Duodenal mucosa (tissue), 2 donors: Measurements from ENCODE around the gene MUS81.
A peak's percentile ranks its signal among the peaks of the same experiment; 100 is the strongest.
"Not testable (repeated sequence)": the region's sequence is repeated elsewhere in the genome, so short reads cannot be mapped to it uniquely, and the experiment has no call there.

Source experiments
- H3K27ac ChIP-seq: one replicate; pipeline ENCODE4 v1.7.0; 2013; ENCODE audit warnings: low read depth, low read length
- H3K27me3 ChIP-seq, 2 donors: one replicate each; pipeline ENCODE4 v1.7.0; 2013; ENCODE audit warnings: low read length in 2 of 2, control low read depth in 1 of 2; ENCODE audit not compliant: insufficient read depth in 2 of 2, control insufficient read depth in 1 of 2
- H3K36me3 ChIP-seq, 2 donors: one replicate each; pipeline ENCODE4 v1.7.0; 2013; ENCODE audit warnings: low read length in 2 of 2, control low read depth in 1 of 2; ENCODE audit not compliant: insufficient read depth in 2 of 2, control insufficient read depth in 1 of 2
- H3K4me1 ChIP-seq, 2 donors: one replicate each; pipeline ENCODE4 v1.7.0; 2013; ENCODE audit warnings: low read length in 2 of 2, control low read depth in 1 of 2; ENCODE audit not compliant: insufficient read depth in 2 of 2, control insufficient read depth in 1 of 2
- H3K4me3 ChIP-seq, 2 donors: one replicate each; pipeline ENCODE4 v1.7.0; 2013; ENCODE audit warnings: low read length in 2 of 2, low read depth in 1 of 2
- H3K9ac ChIP-seq, 2 donors: one replicate each; pipeline ENCODE4 v1.7.0; 2013; ENCODE audit warnings: low read length in 2 of 2, low read depth in 1 of 2
- H3K9me3 ChIP-seq, 2 donors: one replicate each; pipeline ENCODE4 v1.7.0; 2013; ENCODE audit warnings: low read length in 2 of 2, control low read depth in 1 of 2; ENCODE audit not compliant: control insufficient read depth in 1 of 2

Gene MUS81

DNA sequence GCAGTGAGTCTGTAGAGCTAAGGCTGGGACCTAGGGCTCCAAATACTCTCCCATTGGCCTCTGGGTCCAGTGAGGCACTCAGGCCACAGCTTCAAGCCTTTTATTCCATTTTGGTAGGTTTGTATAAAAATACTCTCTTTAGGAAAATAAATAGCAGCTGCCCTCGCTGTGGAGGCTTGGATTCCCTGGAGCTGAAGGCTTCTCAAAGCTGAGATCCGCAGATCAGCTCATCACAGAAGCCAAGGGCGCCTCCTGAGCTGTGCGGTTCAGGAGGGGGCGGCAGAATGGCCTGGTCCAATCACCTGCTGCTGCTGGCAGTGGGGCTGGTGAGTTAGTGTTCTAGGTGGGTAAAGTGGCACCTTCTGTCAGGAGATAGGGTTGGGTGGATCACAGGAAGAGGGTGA lies 31.9 kb downstream of the MUS81 start:
- H3K9me3 ChIP-seq, H3K27ac ChIP-seq, H3K27me3 ChIP-seq, H3K36me3 ChIP-seq: not testable (repeated sequence)
- Histone ChIP-seq H3K4me1 (peaks cover 36 to 59% of the 10 kb centered on the region in 2 donors), H3K4me3 (peak overlapping the region; percentile 71 to 75), H3K9ac (peak overlapping the region in 1 of 2 donors; percentile 88)

DNA sequence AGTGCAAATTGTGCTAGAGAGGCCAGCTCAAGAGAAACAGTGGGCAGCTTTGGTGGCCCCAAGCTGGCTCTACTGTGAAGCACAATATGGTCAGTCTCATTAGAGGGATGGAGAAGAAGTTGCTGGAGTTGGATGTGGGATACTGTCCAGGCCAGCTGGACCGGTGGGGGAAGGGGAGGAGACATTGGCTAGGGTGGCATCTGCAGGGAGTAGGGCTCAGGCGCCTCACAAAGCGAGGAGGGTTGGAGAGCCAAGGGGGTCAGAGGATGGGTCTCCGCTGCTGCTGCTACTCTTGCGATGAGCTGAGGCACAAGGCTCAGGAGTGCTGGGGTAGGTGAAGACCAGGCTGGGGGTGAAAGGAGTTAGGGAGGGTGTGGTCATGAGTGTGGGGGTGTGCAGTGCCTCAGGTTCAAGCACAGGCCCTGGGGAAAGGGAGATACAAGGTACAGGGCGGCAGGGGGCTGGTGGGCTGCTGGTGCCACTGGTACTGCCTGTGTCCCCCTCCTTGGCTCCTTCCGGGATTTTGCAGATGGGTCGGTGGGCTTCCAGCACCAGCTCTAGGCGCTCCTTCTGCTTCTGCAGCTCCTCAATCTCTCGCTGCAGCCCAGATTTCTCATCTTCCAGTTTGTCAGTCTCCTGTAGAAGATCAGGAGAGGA lies 32.6 kb downstream of the MUS81 start:
- H3K4me3 ChIP-seq = peak overlapping the region in 1 of 2 donors; percentile 28
- no peaks in the 10 kb centered on the region for H3K36me3 ChIP-seq
- peaks cover 30 to 53% of the 10 kb centered on the region in 2 donors for H3K4me1 ChIP-seq
- no peaks in the 10 kb centered on the region for H3K9me3 ChIP-seq
- peaks cover 0 to 3% of the 10 kb centered on the region in 2 donors for H3K27me3 ChIP-seq
- no peak overlapping the region for H3K9ac ChIP-seq
- H3K27ac ChIP-seq = no peak overlapping the region

DNA sequence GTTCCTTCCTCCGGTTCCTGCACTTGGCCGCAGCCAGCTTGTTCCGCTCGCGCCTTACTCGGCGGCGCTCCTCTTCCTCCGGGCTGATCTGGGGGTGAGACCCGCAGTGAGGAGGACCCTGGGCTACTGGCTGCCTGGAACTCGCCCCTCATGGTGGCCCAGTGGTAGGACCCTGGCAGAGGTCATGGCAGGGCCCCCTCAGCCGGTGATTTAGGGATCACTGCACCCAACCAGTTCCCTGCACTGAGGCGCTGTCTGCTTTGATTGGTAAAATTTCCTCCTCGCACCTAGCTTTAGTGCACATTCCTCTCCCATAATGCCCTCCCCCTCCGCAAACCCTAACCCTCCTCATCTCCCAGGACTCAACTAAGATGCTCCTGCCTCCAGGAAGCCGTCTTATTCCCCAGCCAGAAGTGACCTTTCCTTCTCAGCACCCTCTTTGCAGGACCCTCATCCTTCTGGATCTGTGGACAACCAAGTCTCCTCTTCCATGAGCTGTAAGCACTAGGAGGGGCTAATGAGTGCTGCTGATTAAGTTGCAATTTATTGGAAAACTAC lies 33.9 kb downstream of the MUS81 start:
- Histone ChIP-seq H3K9ac (peak overlapping the region in 1 of 2 donors; percentile 60), H3K9me3 (no peaks in the 10 kb centered on the region), H3K27ac (no peak overlapping the region), H3K36me3 (no peaks in the 10 kb centered on the region), H3K4me1 (peaks cover 29 to 43% of the 10 kb centered on the region in 2 donors), H3K4me3 (peak overlapping the region; percentile 52 to 53), H3K27me3 (peaks cover 4 to 7% of the 10 kb centered on the region in 2 donors)

DNA sequence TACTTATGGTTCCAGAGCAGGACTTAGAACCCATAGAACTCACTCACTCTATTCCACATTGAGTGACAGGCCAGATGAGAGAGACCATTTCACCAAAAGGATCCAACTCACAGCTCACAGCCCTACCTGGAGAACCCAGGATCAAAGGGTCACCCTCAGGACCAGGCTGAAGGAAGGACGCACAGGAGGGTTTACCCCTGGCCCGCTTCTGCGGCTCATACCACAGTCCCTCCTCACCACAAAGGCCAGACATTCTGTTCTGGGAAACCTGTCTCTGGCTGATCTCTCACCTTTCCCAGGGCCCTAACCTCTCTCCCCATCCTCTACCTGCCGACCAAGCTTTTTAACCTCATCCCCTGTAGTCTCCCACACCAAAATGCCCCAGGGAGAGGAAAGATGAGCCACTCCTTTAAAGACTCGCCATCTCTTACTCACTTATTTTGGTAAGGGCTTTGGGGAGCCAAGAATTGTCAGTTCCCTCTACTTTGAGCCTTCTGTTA lies 35.3 kb downstream of the MUS81 start:
- H3K27ac ChIP-seq = no peak overlapping the region
- peaks cover 18 to 39% of the 10 kb centered on the region in 2 donors for H3K4me1 ChIP-seq
- H3K9me3 ChIP-seq = no peaks in the 10 kb centered on the region

DNA sequence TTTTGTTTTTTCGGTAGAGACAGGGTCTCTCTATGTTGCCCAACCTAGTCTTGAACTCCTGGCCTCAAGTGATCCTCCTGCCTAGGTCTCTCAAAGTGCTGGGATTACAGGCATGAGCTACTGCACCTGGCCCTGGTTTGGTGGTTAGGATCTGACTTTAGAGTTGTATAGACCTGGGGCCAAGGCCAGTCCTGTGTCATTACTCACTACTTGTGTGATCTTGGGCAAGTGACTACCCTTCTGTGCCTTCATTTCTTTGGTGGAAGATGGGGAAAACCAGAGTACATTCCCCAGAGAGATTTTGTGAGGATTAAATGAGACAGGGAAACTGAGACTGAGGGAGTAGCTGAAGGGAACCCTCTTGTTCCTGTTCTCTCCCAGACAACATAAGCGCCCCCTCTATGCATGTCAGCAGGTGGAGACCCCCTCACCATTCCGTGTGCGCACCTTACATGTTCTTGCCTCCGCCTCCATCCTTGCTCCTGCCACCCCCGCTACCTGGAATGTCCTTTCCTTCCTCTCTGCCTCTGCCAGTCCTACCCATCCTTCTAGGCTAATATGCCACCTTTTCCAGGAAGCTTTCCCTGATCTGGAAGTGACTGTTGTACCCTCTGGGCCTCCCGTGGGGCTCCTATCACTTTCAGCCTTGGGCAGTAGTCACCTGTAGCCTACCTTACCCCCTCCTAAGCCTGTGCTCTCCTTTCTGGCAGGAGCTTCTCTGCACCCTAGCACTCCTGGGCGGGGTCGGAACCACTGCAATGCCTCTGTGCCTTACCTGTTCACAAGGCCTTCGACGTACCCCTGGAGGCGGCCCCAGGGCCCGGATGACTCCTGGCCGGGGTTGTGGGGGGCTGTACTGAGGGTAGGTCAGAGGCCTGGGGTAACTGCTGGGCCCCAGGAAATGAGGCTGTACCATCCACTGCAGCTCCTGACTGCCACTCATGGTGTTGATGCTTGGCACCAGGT lies 36.1 kb downstream of the MUS81 start:
- H3K36me3 ChIP-seq = no peaks in the 10 kb centered on the region
- H3K4me1 ChIP-seq = peaks cover 17 to 39% of the 10 kb centered on the region in 2 donors
- no peak overlapping the region for H3K9ac ChIP-seq
- peaks cover 9 to 14% of the 10 kb centered on the region in 2 donors for H3K27me3 ChIP-seq
- H3K27ac ChIP-seq = no peak overlapping the region
- H3K4me3 ChIP-seq = no peak overlapping the region
- H3K9me3 ChIP-seq = no peaks in the 10 kb centered on the region

More for the DNA sequence above, 35.3 kb downstream of the MUS81 start:
- Histone ChIP-seq H3K4me3 (no peak overlapping the region), H3K27me3 (peaks cover 9 to 14% of the 10 kb centered on the region in 2 donors), H3K36me3 (no peaks in the 10 kb centered on the region), H3K9ac (no peak overlapping the region)

DNA sequence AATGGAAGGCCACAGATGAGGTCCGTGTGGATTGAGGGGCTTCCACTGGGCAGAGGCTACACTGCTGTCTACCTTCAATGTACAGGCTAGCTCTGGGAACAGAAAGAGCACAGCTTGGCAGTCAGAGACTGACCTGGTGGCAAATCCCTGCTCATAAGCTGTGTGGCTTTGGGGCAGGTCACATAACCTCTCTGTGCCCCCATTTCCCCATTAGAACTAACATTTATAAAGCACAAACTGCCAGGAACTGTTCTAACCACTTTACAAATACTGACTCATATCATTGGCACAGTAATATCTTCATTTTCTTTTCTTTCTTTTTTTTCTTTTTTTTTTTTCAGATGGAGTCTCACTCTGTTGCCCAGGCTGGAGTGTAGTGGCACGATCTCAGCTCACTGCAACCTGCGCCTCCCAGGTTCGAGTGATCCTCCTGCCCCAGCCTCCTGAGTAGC lies 36.8 kb downstream of the MUS81 start:
- Histone ChIP-seq H3K4me3 (no peak overlapping the region), H3K27ac (no peak overlapping the region), H3K36me3 (no peaks in the 10 kb centered on the region), H3K4me1 (peaks cover 10 to 32% of the 10 kb centered on the region in 2 donors), H3K9ac (no peak overlapping the region), H3K27me3 (peaks cover 9 to 11% of the 10 kb centered on the region in 2 donors), H3K9me3 (no peaks in the 10 kb centered on the region)

DNA sequence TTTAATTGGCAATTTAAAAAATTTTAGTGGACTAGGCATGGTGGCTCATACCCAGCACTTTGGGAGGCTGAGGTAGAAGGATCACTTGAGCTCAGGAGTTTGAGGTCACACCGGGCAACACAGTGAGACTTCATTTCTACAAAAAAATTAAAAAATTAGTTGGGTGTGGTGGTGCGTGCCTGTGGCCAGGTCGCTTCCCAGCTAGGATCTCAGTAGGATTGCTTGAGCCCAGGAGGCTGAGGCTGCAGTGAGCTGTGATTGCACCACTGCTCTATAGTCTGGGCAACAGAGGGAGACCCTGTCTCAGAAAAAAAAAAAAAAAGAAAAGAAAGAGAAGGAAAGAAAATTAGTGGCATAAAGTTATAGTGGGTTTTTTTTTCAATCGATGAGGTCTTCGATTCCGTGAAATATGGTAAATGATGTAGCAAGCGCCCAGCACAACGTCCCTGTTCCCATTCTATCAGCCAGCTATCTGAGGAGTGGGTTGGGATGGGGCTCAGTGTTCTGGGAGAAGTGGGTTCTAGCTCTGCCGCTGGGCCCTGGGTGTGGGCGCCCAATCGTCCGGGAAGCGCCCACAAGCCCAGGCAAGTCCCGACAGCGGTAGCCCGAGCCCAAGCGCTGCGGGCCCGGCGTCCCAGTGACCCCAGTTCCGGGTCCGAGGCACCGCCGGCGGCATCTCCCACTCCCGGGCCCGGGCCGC lies 38.6 kb downstream of the MUS81 start:
- peaks cover 5 to 17% of the 10 kb centered on the region in 2 donors for H3K4me1 ChIP-seq
- H3K4me3 ChIP-seq = peak overlapping the region; percentile 61 to 62
- H3K36me3 ChIP-seq = no peaks in the 10 kb centered on the region
- H3K9ac ChIP-seq = no peak overlapping the region
- H3K27me3 ChIP-seq = peaks cover 9 to 11% of the 10 kb centered on the region in 2 donors
- H3K27ac ChIP-seq = no peak overlapping the region
- H3K9me3 ChIP-seq = no peaks in the 10 kb centered on the region

DNA sequence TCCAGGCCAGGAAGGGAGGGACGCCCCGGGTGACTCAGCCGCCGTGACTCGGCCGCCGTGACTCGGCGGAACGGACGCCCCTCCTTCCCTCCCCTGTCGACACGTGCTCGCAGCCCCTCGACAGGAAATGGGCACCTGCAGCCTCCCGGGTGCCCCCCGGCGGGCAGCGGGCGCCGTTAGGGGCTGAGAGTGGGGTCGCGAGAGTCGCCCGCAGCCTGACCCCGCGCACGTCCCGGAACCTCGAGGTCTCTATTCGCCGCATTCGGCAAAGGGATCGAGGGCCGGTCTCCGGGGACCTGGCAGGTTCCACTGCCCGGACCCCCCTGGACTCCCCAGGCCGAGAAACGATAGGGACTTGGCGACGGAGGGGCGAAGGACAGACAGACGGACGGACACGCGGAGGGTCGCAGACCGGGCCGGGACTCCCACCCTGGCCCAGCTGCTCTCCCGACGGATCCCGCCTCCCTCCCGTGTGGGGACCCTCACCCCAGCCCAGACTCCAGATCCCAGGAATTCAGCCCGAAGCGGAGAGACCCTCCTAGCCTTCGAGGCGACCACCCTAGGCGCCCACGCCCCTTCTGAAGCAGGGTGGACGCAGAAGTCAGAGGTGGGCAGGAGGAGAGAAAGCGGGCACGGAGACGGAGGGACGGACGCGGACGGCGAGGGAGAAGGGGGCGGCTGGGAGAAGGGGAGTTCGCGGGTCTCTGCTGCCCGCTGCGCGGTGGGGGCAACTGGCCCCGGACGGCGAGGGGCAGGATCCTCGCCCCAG lies 39.3 kb downstream of the MUS81 start:
- Histone ChIP-seq H3K27me3 (peaks cover 9 to 11% of the 10 kb centered on the region in 2 donors), H3K9me3 (no peaks in the 10 kb centered on the region), H3K27ac (peak overlapping the region; percentile 47), H3K36me3 (no peaks in the 10 kb centered on the region), H3K4me3 (peak overlapping the region; percentile 61 to 62), H3K9ac (peak overlapping the region in 1 of 2 donors; percentile 35), H3K4me1 (peaks cover 5 to 12% of the 10 kb centered on the region in 2 donors)
